AG04449 (cell line): ENCODE measurements around the gene WDR11.

Experiments used
- CTCF ChIA-PET: fragments of 350-600 bp; formaldehyde crosslinking; extraction: SDS; loops from one replicate; lab custom pipeline; 2021; ENCODE audit warnings: antibody characterized with exemption; lab: Yijun Ruan, JAX
- POLR2A ChIA-PET: fragments of 400-600, 350-600 bp; formaldehyde crosslinking; extraction: SDS; loops from one replicate; lab custom pipeline; 2020; ENCODE audit warnings: antibody characterized with exemption, inconsistent platforms; lab: Yijun Ruan, JAX
- DNase-seq: peaks from one replicate; pipeline ENCODE4 v3.0.0-alpha.2; 2010; ENCODE audit warnings: low read depth, low spot score
- H3K4me3 ChIP-seq: 2 replicates; pipeline ENCODE4 v1.5.1; 2011; ENCODE audit warnings: low read depth, mild to moderate bottlenecking, control low read depth, low read length
- CTCF ChIP-seq: IDR thresholded peaks from one replicate; pipeline ENCODE4 v1.5.1; 2011; ENCODE audit warnings: mild to moderate bottlenecking, moderate library complexity, low read length, control low read depth, inconsistent platforms; ENCODE audit not compliant: insufficient read depth; ENCODE audit errors: missing control alignments

Gene WDR11

DNA sequence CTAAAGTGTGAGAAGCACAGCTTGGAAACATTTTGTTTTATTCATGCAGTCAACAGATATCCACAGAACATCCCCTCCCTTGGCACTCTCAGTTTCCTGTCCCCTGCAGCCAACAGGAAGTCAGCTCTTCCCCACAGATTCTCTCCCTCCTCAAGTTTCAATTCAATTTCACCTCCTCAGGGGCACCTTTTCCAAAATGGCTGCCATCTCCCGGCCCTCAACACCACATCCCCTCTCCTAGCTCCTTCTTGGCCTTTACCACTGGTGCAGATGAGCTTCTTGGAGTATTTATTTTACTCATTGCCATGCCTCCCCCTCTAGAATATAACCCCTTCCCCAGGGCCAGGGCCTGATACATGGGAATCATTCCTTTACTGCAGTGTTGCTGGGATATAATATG lies 94.0 kb downstream of the WDR11 start:
- no peak for DNase-seq
- ChIA-PET CTCF (interaction anchor here (0.7 to 6.4 kb wide), 10 partner anchors 13 to 954 kb away, joined by 3 to 88 read pairs (median 4); no protein-coding TSS in a partner anchor), POLR2A (no interaction called here)
- H3K4me3 ChIP-seq: no peak overlapping the region
- no peak for TF ChIP-seq CTCF

- CTCF ChIA-PET: interaction anchor here (0.8 to 6.4 kb wide), 10 partner anchors 785 to 953 kb away, joined by 3 to 88 read pairs (median 4); no protein-coding TSS in a partner anchor
- no peak overlapping the region for H3K4me3 ChIP-seq
- POLR2A ChIA-PET: no interaction called here
- no peak for TF ChIP-seq CTCF
- DNase-seq: no peak
Measured at GRCh38 chr10:120945801-120946302, 94.7 kb downstream of the WDR11 start.

- ChIA-PET POLR2A (no interaction called here), CTCF (interaction anchor here (0.9 to 6.4 kb wide), 8 partner anchors 784 to 953 kb away, joined by 3 to 88 read pairs (median 5); no protein-coding TSS in a partner anchor)
- TF ChIP-seq CTCF: no peak
- no peak for DNase-seq
- no peak overlapping the region for H3K4me3 ChIP-seq
Measured at GRCh38 chr10:120946497-120946896, 95.3 kb downstream of the WDR11 start.

DNA sequence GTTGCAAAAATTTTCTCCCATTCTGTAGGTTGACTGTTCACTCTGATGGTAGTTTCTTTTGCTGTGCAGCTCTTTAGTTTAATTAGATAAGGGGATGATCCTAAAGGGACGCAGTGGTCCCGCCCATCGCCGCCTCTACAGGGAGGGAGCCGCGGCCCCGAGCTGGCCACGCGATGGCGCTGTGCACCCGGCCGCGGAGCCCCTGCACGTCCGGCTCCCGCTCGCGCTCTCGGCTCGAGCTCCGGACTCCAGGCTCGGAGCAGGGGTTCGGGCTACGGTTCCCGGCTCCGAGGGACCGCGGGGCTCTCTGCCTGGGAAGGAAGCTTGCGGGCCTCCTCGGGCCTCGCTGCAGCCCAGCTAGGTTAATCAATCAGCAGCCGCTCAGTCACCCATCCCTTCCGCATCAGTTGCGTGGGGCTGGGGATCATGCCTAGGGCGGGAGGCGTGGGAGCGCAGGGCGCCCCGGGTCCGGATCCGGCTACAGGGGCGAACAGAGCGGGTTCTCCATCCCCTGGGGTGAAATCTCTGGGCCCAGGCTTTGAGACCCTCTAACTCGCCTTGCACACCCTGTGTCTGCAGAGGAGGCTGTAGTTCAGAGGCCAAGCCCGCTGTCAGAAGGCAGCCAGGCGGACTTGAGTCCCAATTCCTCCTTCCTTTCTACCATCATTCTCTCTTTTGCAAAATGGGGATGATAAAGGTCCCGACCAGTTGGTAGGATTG lies 97.9 kb downstream of the WDR11 start:
- peak; percentile 90 for TF ChIP-seq CTCF
- H3K4me3 ChIP-seq: peak overlapping the region; percentile 49
- POLR2A ChIA-PET: no interaction called here
- no peak for DNase-seq
- CTCF ChIA-PET: interaction anchor here (0.6 to 6.4 kb wide), 57 partner anchors 9 to 1389 kb away, joined by 3 to 88 read pairs (median 4); no protein-coding TSS in a partner anchor

- no peak for DNase-seq
- CTCF ChIA-PET: interaction anchor here (0.6 to 6.4 kb wide), 47 partner anchors 8 to 1389 kb away, joined by 3 to 88 read pairs (median 4); no protein-coding TSS in a partner anchor
- POLR2A ChIA-PET: no interaction called here
- peak overlapping the region; percentile 42 for H3K4me3 ChIP-seq
- no peak for TF ChIP-seq CTCF
Measured at GRCh38 chr10:120949609-120950031, 98.5 kb downstream of the WDR11 start.

- POLR2A ChIA-PET: no interaction called here
- CTCF ChIA-PET: interaction anchor here (0.6 to 6.4 kb wide), 11 partner anchors 10 to 949 kb away, joined by 3 to 88 read pairs (median 7); no protein-coding TSS in a partner anchor
- DNase-seq: no peak
- no peak for TF ChIP-seq CTCF
- peak overlapping the region; percentile 42 for H3K4me3 ChIP-seq
Measured at GRCh38 chr10:120950051-120950561, 98.9 kb downstream of the WDR11 start.
